ENCODE measurements around the gene METTL23. TPM values are rescaled to one million over a fixed set of nuclear protein-coding genes. Genes with fewer than 3 reads are reported as not detected.

Gene METTL23
- polyA plus RNA-seq, 1 donor (not counting 4 experiments of a cell fraction or from before 2014, with no cell fraction given): 48.3 TPM

DNA sequence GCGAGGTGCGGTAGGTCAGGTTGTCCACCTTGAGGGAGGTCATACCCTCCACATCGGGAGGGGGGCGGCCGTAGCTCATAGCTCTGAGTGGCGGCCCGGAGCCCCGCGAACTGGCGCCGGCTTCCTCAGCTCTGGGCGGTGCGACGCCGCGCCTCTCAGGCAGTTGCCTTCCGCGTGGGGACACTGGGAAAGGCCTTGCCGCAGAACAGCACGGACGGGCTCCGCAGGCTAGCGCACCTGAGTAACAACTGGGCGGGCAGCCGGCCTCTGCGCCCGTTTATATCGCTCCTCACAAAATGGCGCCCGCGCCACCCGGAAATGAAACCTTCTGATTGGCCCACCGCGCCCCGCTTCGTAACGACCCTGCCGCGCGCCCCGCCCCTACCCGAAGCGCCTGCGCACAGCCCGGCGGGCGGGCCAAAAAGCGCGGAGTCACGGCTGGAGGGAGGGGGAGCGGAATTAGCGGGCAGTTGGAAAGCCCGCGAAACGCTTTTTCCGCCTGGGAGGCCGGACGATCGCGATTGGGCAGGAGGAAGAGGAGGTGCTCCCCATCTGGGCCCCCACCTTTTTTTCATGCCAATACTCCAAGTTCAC is 10.5 kb downstream of the METTL23 start, which contains the start of gene SRSF2:
Gene SRSF2, minus strand, starts transcription at position 250 of the 594 bp plus-strand sequence. Its CDS starts 171 bp downstream, at position 79.
- Histone ChIP-seq H3K9ac (ENCODE audit: control insufficient read depth, extremely low read depth, insufficient read depth, low read length) (peak within 1 kb of the TSS; percentile 99), H3K4me2 (ENCODE audit: control insufficient read depth, extremely low read depth, insufficient read depth, low read depth, low read length) (peak within 1 kb of the TSS; percentile 98), H4K20me1 (ENCODE audit: control insufficient read depth, extremely low read depth, insufficient read depth, low read length) (peaks cover 24% of the 10 kb centered on the region), H3K4me1 (ENCODE audit: control insufficient read depth, extremely low read depth, insufficient read depth, low read length) (peaks cover 33% of the 10 kb centered on the region), H3K79me2 (ENCODE audit: control insufficient read depth, insufficient read depth, low read length) (peaks cover 56% of the 10 kb centered on the region), H3K27me3 (ENCODE audit: control insufficient read depth, extremely low read depth, insufficient read depth, low read length) (no peaks in the 10 kb centered on the region), H3K9me3 (ENCODE audit: control insufficient read depth, low read depth, low read length) (no peaks in the 10 kb centered on the region), H3K4me3 (ENCODE audit: control insufficient read depth in 2 of 3, extremely low read depth in 1 of 3, insufficient read depth in 2 of 3, low read depth in 1 of 3, low read length in 3 of 3) (peak within 1 kb of the TSS; percentile 99 to 100 (median 100)), H2AFZ (ENCODE audit: control insufficient read depth, low read length) (peak within 1 kb of the TSS; percentile 92), H3K9me1 (ENCODE audit: control insufficient read depth, extremely low read depth, insufficient read depth, low read length) (peaks cover 2% of the 10 kb centered on the region), H3K27ac (ENCODE audit: control insufficient read depth, insufficient read depth, low read length) (peak within 1 kb of the TSS; percentile 96), H3K36me3 (ENCODE audit: control insufficient read depth in 2 of 2, extremely low read depth in 1 of 2, insufficient read depth in 2 of 2, low read length in 2 of 2) (peaks cover 17 to 36% of the 10 kb centered on the region in 2 experiments)
- FAIRE-seq (no peak), DNase-seq (ENCODE audit: low read depth, low spot score) (peak; percentile 85)
- dilution Hi-C loops (cut with MboI; ENCODE audit: extremely low pct_ligation_motif_present, low sequenced_read_pairs): no loop called here
- TF ChIP-seq EZH2 (IDR thresholded peaks at IDR 0.05; ENCODE audit: low read length) (no peak), CTCF (optimal IDR thresholded peaks at IDR 0.05 in 1 of 3, IDR thresholded peaks at IDR 0.05 in 1 of 3, conservative IDR thresholded peaks at IDR 0.05 in 1 of 3; ENCODE audit: extremely low read depth in 1 of 3, insufficient read depth in 2 of 3, low read length in 3 of 3) (no peak)

DNA sequence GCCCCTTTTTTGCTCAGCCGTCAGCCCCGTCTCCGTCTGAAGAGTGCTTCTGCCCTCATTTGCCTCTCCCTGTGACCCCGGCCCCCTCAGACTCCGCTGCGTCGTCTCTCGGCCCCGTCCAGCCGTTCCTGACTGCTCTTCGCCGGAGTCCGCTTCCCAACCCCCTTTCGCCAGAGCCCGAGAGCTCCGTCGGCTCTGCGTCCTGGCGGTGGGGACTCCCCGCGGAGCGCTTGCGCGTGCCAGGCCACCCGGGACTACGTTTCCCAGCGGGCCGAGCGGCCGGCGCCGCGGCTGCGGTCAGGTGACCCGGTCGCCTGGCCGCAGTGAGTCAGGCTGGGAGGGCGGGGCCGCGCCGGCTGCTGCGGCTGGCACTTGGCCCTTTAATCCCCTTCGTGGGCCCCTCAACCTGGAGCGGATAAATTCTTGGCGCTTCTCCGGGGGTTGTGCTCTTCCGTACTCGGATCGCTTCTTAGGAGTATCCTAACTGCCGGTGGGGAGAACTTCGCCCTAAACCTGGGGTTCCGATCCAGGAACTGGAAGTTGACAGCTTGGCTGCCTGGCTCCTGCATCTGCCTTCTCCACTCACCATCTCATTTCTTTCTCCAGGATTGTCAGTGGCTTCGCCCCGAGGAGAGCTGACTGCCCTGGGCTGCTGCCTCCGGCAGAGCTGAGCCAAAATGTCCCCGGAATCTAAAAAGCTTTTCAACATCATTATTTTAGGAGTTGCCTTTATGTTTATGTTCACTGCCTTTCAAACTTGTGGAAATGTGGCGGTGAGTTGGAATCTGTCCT is 11.2 kb downstream of the METTL23 start, which contains the start of gene MFSD11:
Gene MFSD11, plus strand, starts transcription at position 444 of the 792 bp plus-strand sequence. Its CDS starts 234 bp downstream, at position 678.
- peak within 1 kb of the TSS; percentile 96 for H3K27ac ChIP-seq (ENCODE audit: control insufficient read depth, insufficient read depth, low read length)
- H3K79me2 ChIP-seq (ENCODE audit: control insufficient read depth, insufficient read depth, low read length): peaks cover 50% of the 10 kb centered on the region
- peaks cover 24% of the 10 kb centered on the region for H4K20me1 ChIP-seq (ENCODE audit: control insufficient read depth, extremely low read depth, insufficient read depth, low read length)
- FAIRE-seq: no peak
- H3K27me3 ChIP-seq (ENCODE audit: control insufficient read depth, extremely low read depth, insufficient read depth, low read length): no peaks in the 10 kb centered on the region
- H3K9me3 ChIP-seq (ENCODE audit: control insufficient read depth, low read depth, low read length): no peaks in the 10 kb centered on the region
- H3K9ac ChIP-seq (ENCODE audit: control insufficient read depth, extremely low read depth, insufficient read depth, low read length): peak within 1 kb of the TSS; percentile 99
- peaks cover 2% of the 10 kb centered on the region for H3K9me1 ChIP-seq (ENCODE audit: control insufficient read depth, extremely low read depth, insufficient read depth, low read length)
- peak within 1 kb of the TSS; percentile 98 for H3K4me2 ChIP-seq (ENCODE audit: control insufficient read depth, extremely low read depth, insufficient read depth, low read depth, low read length)
- H3K4me1 ChIP-seq (ENCODE audit: control insufficient read depth, extremely low read depth, insufficient read depth, low read length): peaks cover 32% of the 10 kb centered on the region
- peak within 1 kb of the TSS; percentile 99 to 100 (median 100) for H3K4me3 ChIP-seq (ENCODE audit: control insufficient read depth in 2 of 3, extremely low read depth in 1 of 3, insufficient read depth in 2 of 3, low read depth in 1 of 3, low read length in 3 of 3)
- dilution Hi-C loops (cut with MboI; ENCODE audit: extremely low pct_ligation_motif_present, low sequenced_read_pairs): no loop called here
- DNase-seq (ENCODE audit: low read depth, low spot score): no peak
- H3K36me3 ChIP-seq (ENCODE audit: control insufficient read depth in 2 of 2, extremely low read depth in 1 of 2, insufficient read depth in 2 of 2, low read length in 2 of 2): peaks cover 15 to 31% of the 10 kb centered on the region in 2 experiments
- H2AFZ ChIP-seq (ENCODE audit: control insufficient read depth, low read length): peak within 1 kb of the TSS; percentile 92
- TF ChIP-seq EZH2 (IDR thresholded peaks at IDR 0.05; ENCODE audit: low read length) (no peak), CTCF (optimal IDR thresholded peaks at IDR 0.05 in 1 of 3, IDR thresholded peaks at IDR 0.05 in 1 of 3, conservative IDR thresholded peaks at IDR 0.05 in 1 of 3; ENCODE audit: extremely low read depth in 1 of 3, insufficient read depth in 2 of 3, low read length in 3 of 3) (no peak)
